ENCODE data around the gene TRPV6.

GRCh38 chr7:142881586-142882337, 3.8 kb downstream of the TRPV6 start:
- no peak for TF ChIP-seq TAF1 (IDR thresholded peaks at IDR 0.05; ENCODE audit: borderline replicate concordance, insufficient read depth, low read length)
- no peak for TF ChIP-seq POLR2AphosphoS5 (IDR thresholded peaks at IDR 0.05; ENCODE audit: low read depth, low read length)
- no peak for TF ChIP-seq REST (IDR thresholded peaks at IDR 0.05; ENCODE audit: insufficient read depth in 1 of 2, low read depth in 2 of 2, low read length in 2 of 2)
- TF ChIP-seq SIN3A (IDR thresholded peaks at IDR 0.05; ENCODE audit: borderline replicate concordance, insufficient read depth, low read length): no peak
- no peak for TF ChIP-seq FOXP2 (optimal IDR thresholded peaks at IDR 0.05; ENCODE audit: borderline replicate concordance, extremely low read depth, extremely low read length, insufficient read depth)

Data from PFSK-1 (cell line).